Psoas muscle (tissue), 8 donors: ENCODE results near the gene STK10. TPM values are rescaled to one million over a fixed set of nuclear protein-coding genes. Genes with fewer than 3 reads are reported as not detected.
"Not testable (repeated sequence)": the region's sequence is repeated elsewhere in the genome, so short reads cannot be mapped to it uniquely, and the experiment has no call there.

ENCODE experiments used
- ATAC-seq, 4 donors: fragments of 200-7000 bp; cut with Tn5 transposase; one replicate each; pipeline ENCODE4 v1.9.1; 2020; ENCODE audit warnings: moderate library complexity in 3 of 4, mild to moderate bottlenecking in 2 of 4
- DNase-seq, 2 donors: peaks; one replicate each; pipeline ENCODE4 v3.0.0-alpha.2; 2020
- H3K27ac ChIP-seq: fragments of 200-600 bp; one replicate; pipeline ENCODE4 v1.8.0; 2022
- H3K27me3 ChIP-seq, 3 donors: fragments of 200-600 bp in 1 of 3; one replicate each; pipeline versions ENCODE4 v1.6.1 to v1.8.0; 2013 to 2022; ENCODE audit warnings: low read length in 2 of 3, mild to moderate bottlenecking in 2 of 3, moderate library complexity in 1 of 3; ENCODE audit not compliant: insufficient read depth in 3 of 3
- H3K36me3 ChIP-seq, 2 donors: fragments of 200-600 bp in 1 of 2; one replicate each; pipeline versions ENCODE4 v1.6.1 to v1.8.0; 2013 to 2022; ENCODE audit warnings: low read depth in 1 of 2, mild to moderate bottlenecking in 1 of 2, moderate library complexity in 1 of 2; ENCODE audit not compliant: insufficient read depth in 1 of 2
- H3K4me1 ChIP-seq: fragments of 200-600 bp; one replicate; pipeline ENCODE4 v1.8.0; 2022
- H3K4me3 ChIP-seq: fragments of 200-600 bp; one replicate; pipeline ENCODE4 v1.8.0; 2022; ENCODE audit warnings: mild to moderate bottlenecking
- H3K9me3 ChIP-seq: fragments of 200-600 bp; one replicate; pipeline ENCODE4 v1.8.0; 2022
- CTCF ChIP-seq: fragments of 200-600 bp; IDR thresholded peaks from one replicate; pipeline ENCODE4 v1.8.0; 2022; ENCODE audit warnings: antibody characterized with exemption
- WGBS, 3 donors: extraction: QIAGEN DNeasy Blood & Tissue Kit; methylation state at CpG; one replicate each; pipeline versions ENCODE4 v1.1.6 to v1.1.7; 2013; 5-methylcytosine and 5-hydroxymethylcytosine counted together
- intact Hi-C, 2 donors: fragments of 100-400 bp; cut with DNase I; formaldehyde crosslinking; loops; one replicate each; pipeline versions ENCODE4 v1.11.0 to v1.14.2; 2022
- polyA plus RNA-seq, 3 donors: library from polyadenylated mRNA; stranded (reverse); fragments of 200-250 nt; gene quantifications; one replicate each; pipeline ENCODE4 v1.2.3, GENCODE V29; 2013
- total RNA-seq, 4 donors: library from RNA; stranded (reverse); fragmentation: NEBNext Ultra II Directional in 2 of 4; extraction: Animal tissue kit (Norgen Biotek cat#: 25700) in 2 of 4; gene quantifications; one replicate each; pipeline versions ENCODE4 v1.2.1 to v1.2.4, GENCODE V29; 2021 to 2023
- donor health status: healthy with polysubstance abuse.
- donor health status: DM: no; HTN: no; CAD: no; lungs with moderate emphysema.
- donor health status: Bipolar disorder and iron deficiency.
- donor health status: healthy.
- donor health status: DM: yes; HTN: yes; CAD: no.
- donor health status: DM: no; HTN: no; CAD: no.
- donor health status: DM: no; HTN: no; CAD: no.
- donor health status: DM: yes; HTN: yes; CAD: no.

STK10 gene
- total and polyA plus RNA-seq, 7 donors = 1.9 to 8.6 (median 6.2) TPM

GRCh38 chr5:172160506-172160905 is 27.5 kb downstream of the STK10 start:
- no peak overlapping the region for H3K27ac ChIP-seq
- TF ChIP-seq CTCF = no peak
- 82 to 84% (median 83%) methylated on average over 9 of the region's 9 CpGs for WGBS, 3 donors
- H3K27me3 ChIP-seq = no peaks in the 10 kb centered on the region
- no peak for ATAC-seq
- H3K4me1 ChIP-seq = peaks cover 8% of the 10 kb centered on the region
- H3K4me3 ChIP-seq = no peak overlapping the region
- peaks cover 2 to 7% of the 10 kb centered on the region in 2 donors for H3K36me3 ChIP-seq
- H3K9me3 ChIP-seq = no peaks in the 10 kb centered on the region
- intact Hi-C loops = no loop called here
- DNase-seq = no peak

GRCh38 chr5:172159016-172159415 is 29.0 kb downstream of the STK10 start:
- TF ChIP-seq CTCF = no peak
- Histone ChIP-seq H3K4me1 (peaks cover 8% of the 10 kb centered on the region), H3K9me3 (no peaks in the 10 kb centered on the region), H3K27me3 (no peaks in the 10 kb centered on the region), H3K4me3 (no peak overlapping the region), H3K27ac (no peak overlapping the region), H3K36me3 (peaks cover 2 to 9% of the 10 kb centered on the region in 2 donors)
- WGBS, 3 donors = 86 to 93% (median 90%) methylated on average over 8 of the region's 8 CpGs
- intact Hi-C loops = no loop called here
- no peak for DNase-seq
- no peak for ATAC-seq

GRCh38 chr5:172156541-172156994 is 31.5 kb downstream of the STK10 start:
- H3K27me3 ChIP-seq = no peaks in the 10 kb centered on the region
- no peak for TF ChIP-seq CTCF
- H3K4me1 ChIP-seq = no peaks in the 10 kb centered on the region
- H3K36me3 ChIP-seq = peaks cover 2 to 9% of the 10 kb centered on the region in 2 donors
- peak in 1 of 2 donors; percentile 33 for DNase-seq
- intact Hi-C loops = no loop called here
- H3K9me3 ChIP-seq = no peaks in the 10 kb centered on the region
- H3K4me3 ChIP-seq = no peak overlapping the region
- 63 to 78% (median 76%) methylated on average over 13 of the region's 13 CpGs for WGBS, 3 donors
- H3K27ac ChIP-seq = no peak overlapping the region
- peak in 2 of 4 donors; percentile 35 to 56 for ATAC-seq

- H3K27ac ChIP-seq, H3K36me3 ChIP-seq, H3K4me1 ChIP-seq, intact Hi-C loops, H3K27me3 ChIP-seq, ATAC-seq, H3K9me3 ChIP-seq, H3K4me3 ChIP-seq, DNase-seq: not testable (repeated sequence)
- WGBS, 3 donors = 91 to 95% (median 93%) methylated on average over 9 of the region's 9 CpGs
Observed at GRCh38 chr5:172155101-172155500, 32.9 kb downstream of the STK10 start.

- Histone ChIP-seq H3K27ac (no peak overlapping the region), H3K9me3 (no peaks in the 10 kb centered on the region), H3K4me3 (no peak overlapping the region), H3K27me3 (no peaks in the 10 kb centered on the region), H3K4me1 (no peaks in the 10 kb centered on the region), H3K36me3 (peaks cover 2 to 9% of the 10 kb centered on the region in 2 donors)
- intact Hi-C loops = no loop called here
- ATAC-seq (no peak), DNase-seq (no peak)
- WGBS, 3 donors = 92 to 95% (median 93%) methylated on average over 3 of the region's 3 CpGs
- TF ChIP-seq CTCF = no peak
Observed at GRCh38 chr5:172153695-172154094, 34.3 kb downstream of the STK10 start.
